GM23248 (cell line): ENCODE measurements around the gene PAN2.

Experiments
- EZH2 ChIP-seq: fragments of 200-600 bp; sonication (generic); IDR thresholded peaks from 2 replicates; pipeline ENCODE4 v1.6.1; 2018; ENCODE audit warnings: antibody characterized with exemption, mild to moderate bottlenecking; ENCODE audit not compliant: insufficient read depth, poor library complexity, severe bottlenecking
- EZH2phosphoT487 ChIP-seq: fragments of 200-600 bp; sonication (generic); IDR thresholded peaks from 2 replicates; pipeline ENCODE4 v1.6.1; 2018; ENCODE audit warnings: antibody characterized with exemption, moderate library complexity, mild to moderate bottlenecking, low read depth; ENCODE audit not compliant: insufficient read depth

- TF ChIP-seq EZH2 (no peak), EZH2phosphoT487 (no peak)
Observed at GRCh38 chr12:56321027-56321426, 12.8 kb downstream of the PAN2 start.
